Neutrophil (primary cell): Measurements from ENCODE around the gene ENO2.

Source experiments
- H3K27ac ChIP-seq: fragments of 200-600 bp; sonication (generic); 2 replicates; pipeline ENCODE4 v1.5.1; 2016; ENCODE audit warnings: mild to moderate bottlenecking, moderate library complexity
- H3K27me3 ChIP-seq: fragments of 200-600 bp; sonication (generic); 2 replicates; pipeline ENCODE4 v1.6.0; 2016; ENCODE audit warnings: mild to moderate bottlenecking
- H3K36me3 ChIP-seq: fragments of 200-600 bp; sonication (generic); 2 replicates; pipeline ENCODE4 v1.5.1; 2017
- H3K4me1 ChIP-seq, 2 experiments: fragments of 200-600 bp in 1 of 2; sonication (generic) in 1 of 2; 1 replicate in 1 of 2; 2 replicates in 1 of 2; pipeline versions ENCODE4 v1.5.1 to v1.6.1; 2013 to 2016; ENCODE audit warnings: low read depth in 1 of 2, low read length in 1 of 2, mild to moderate bottlenecking in 1 of 2, moderate library complexity in 1 of 2; ENCODE audit not compliant: control insufficient read depth in 1 of 2, insufficient read depth in 1 of 2
- H3K4me3 ChIP-seq, 2 experiments: fragments of 200-600 bp in 1 of 2; sonication (generic) in 1 of 2; 1 replicate in 1 of 2; 2 replicates in 1 of 2; pipeline ENCODE4 v1.5.1; 2013 to 2016; ENCODE audit warnings: low read depth in 1 of 2, low read length in 1 of 2, mild to moderate bottlenecking in 1 of 2, moderate library complexity in 1 of 2
- H3K9me3 ChIP-seq: fragments of 200-600 bp; sonication (generic); 2 replicates; pipeline ENCODE4 v1.5.1; 2016
- CTCF ChIP-seq: fragments of 200-600 bp; sonication (generic); IDR thresholded peaks from 2 replicates; pipeline ENCODE4 v1.5.1; 2016; ENCODE audit warnings: antibody characterized with exemption

Gene ENO2

GRCh38 chr12:6965714-6966113, 51.3 kb downstream of the ENO2 start:
- H3K4me3 ChIP-seq: no peak overlapping the region
- H3K9me3 ChIP-seq: no peaks in the 10 kb centered on the region
- H3K27ac ChIP-seq: peak overlapping the region; percentile 99
- no peaks in the 10 kb centered on the region for H3K27me3 ChIP-seq
- TF ChIP-seq CTCF: no peak
- peaks cover 55 to 68% of the 10 kb centered on the region in 2 experiments for H3K4me1 ChIP-seq
- H3K36me3 ChIP-seq: peaks cover 53% of the 10 kb centered on the region

GRCh38 chr12:6966351-6966750, 52.0 kb downstream of the ENO2 start:
- Histone ChIP-seq H3K27ac (peak overlapping the region; percentile 1), H3K4me1 (peaks cover 55 to 66% of the 10 kb centered on the region in 2 experiments), H3K9me3 (no peaks in the 10 kb centered on the region), H3K4me3 (no peak overlapping the region), H3K36me3 (peaks cover 47% of the 10 kb centered on the region), H3K27me3 (no peaks in the 10 kb centered on the region)
- TF ChIP-seq CTCF: no peak

GRCh38 chr12:6967651-6968100, 53.3 kb downstream of the ENO2 start:
- no peaks in the 10 kb centered on the region for H3K9me3 ChIP-seq
- H3K36me3 ChIP-seq: peaks cover 39% of the 10 kb centered on the region
- no peak overlapping the region for H3K27ac ChIP-seq
- no peaks in the 10 kb centered on the region for H3K27me3 ChIP-seq
- TF ChIP-seq CTCF: no peak
- H3K4me3 ChIP-seq: no peak overlapping the region
- peaks cover 51 to 58% of the 10 kb centered on the region in 2 experiments for H3K4me1 ChIP-seq

DNA sequence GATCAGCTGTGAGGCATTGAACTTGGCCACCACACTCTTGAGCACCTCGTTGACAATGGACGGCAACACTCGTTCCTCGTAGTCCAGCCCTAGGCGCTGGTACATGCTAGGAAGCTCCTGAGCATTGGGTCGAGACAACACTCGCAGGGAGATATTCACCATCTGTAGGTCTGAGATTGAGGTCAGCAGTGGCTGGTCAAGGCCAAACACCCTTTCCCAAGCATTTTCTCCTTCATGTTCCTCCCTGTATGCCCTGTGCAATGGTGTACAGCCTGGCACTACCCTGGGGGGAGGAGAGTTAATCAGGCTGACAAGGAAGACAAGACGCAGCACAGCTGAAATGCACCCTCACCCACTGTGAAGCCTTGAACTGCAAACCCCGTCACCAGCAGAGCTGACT, 54.0 kb downstream of the ENO2 start:
- TF ChIP-seq CTCF: no peak
- H3K4me1 ChIP-seq: peaks cover 47 to 50% of the 10 kb centered on the region in 2 experiments
- H3K9me3 ChIP-seq: no peaks in the 10 kb centered on the region
- H3K27ac ChIP-seq: no peak overlapping the region
- no peak overlapping the region for H3K4me3 ChIP-seq
- H3K36me3 ChIP-seq: peaks cover 39% of the 10 kb centered on the region
- H3K27me3 ChIP-seq: no peaks in the 10 kb centered on the region

DNA sequence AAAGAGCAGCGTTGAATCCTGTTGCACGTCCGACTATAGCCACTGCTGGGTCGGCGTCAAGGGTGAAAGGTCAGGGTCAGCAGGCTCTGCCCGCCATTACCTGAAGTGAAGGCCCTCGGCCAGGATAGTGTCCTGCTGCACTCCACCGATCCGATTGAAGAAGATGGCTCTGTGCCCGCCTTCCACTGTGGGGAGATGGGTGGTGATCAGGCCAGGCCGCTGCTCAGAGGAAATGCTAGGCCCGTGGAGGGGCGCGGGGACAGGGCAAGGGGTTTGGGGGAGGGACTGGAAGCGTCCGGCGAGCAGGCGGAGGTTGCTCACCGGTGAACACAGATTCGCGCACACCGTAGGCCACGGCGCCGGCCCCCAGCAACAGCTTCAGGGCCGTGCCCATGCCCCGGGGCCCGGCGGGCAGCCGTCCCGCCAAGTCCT, 55.7 kb downstream of the ENO2 start:
- H3K36me3 ChIP-seq: peaks cover 51% of the 10 kb centered on the region
- H3K27me3 ChIP-seq: no peaks in the 10 kb centered on the region
- peak overlapping the region; percentile 89 for H3K27ac ChIP-seq
- H3K4me1 ChIP-seq: peaks cover 33 to 36% of the 10 kb centered on the region in 2 experiments
- peak overlapping the region; percentile 99 for H3K4me3 ChIP-seq
- TF ChIP-seq CTCF: no peak
- no peaks in the 10 kb centered on the region for H3K9me3 ChIP-seq
